HuH-7 (cell line): ENCODE measurements around the gene DAZL.

Experiments used
- DNase-seq: peaks from one replicate; pipeline ENCODE4 v3.0.0; 2011; ENCODE audit warnings: low spot score

The DAZL gene

DNA sequence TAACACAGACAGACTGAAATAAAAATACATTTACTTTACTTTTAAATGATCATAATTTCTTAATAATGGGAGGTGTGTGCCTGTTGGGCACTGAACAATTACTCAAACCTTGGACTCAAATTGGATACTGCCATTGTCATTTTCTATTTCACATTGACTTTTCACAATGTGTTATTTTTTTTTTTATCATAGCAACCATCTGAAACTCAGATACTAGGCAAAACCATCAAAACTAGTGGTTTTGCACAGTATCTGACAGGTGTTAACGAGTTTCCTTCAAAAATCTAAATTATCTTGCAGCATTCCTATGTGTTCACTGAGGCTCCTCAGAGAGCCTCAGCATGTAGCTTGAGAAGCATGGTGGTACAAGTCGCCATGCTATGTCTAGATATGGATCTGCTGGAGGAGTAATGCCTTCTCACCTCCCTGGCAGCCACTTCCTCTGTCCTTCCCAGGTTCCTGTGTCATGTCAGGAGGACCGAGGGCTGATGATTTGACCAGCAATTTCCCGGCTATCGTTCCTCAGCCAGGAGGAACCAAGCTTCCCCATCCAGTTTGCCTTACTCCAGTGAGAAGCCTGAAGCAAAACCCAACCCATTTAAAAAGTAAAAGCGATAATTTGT, 61.9 kb downstream of the DAZL start:
- DNase-seq, result no peak

DNA sequence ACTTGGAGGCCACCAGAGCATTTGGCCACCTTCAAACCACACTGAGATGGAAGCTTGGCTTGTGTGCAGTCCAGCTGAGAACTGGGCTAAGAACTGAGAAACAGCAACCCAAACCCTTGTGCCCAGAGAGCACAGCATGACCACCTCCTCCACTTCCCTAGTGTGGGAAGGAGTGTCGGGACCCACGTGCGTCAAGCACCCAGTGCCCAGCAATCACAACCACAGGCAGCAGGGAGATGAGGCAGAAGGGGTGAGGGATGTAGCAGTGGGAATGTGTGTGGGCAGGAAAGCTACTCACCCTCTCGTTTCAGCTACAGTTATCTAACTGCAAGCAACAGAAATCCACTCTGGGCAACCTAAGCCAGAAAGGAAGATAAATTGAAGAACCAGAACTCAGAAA, 66.7 kb downstream of the DAZL start:
- DNase-seq, result no peak

DNA sequence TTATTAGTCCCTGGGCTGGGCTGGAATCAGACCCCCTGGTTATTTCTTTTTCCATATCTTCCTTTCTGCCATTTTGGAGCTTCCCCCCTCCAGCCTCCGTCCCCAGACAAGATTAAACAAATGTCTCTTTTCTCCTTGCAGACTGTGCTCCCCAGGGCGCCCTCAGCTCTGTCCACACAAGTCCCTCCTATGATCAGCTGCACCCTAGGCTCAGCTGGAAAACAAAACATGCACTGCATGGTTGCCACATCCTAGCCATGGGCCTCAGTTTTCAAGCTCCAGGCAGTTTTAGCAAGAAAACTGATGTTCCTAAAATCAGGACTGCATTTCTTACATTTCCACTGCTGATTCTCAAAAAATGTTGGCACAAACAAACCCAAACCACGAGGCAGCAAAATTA, 68.2 kb downstream of the DAZL start:
- no peak for DNase-seq
